H1 (cell line): Measurements from ENCODE around the gene TEX29. TPM values are rescaled to one million over a fixed set of nuclear protein-coding genes. Genes with fewer than 3 reads are reported as not detected.

Experiments
- CREB1 ChIP-seq: IDR thresholded peaks from 2 replicates; pipeline ENCODE4 v1.6.1; 2012; ENCODE audit warnings: inconsistent platforms
- MAFK ChIP-seq: IDR thresholded peaks from 2 replicates; pipeline ENCODE4 v1.6.1; 2012; ENCODE audit warnings: low read depth, mild to moderate bottlenecking, improper control_type of control experiment, low read length
- NRF1 ChIP-seq: IDR thresholded peaks from 2 replicates; pipeline ENCODE4 v1.6.1; 2011; ENCODE audit warnings: mild to moderate bottlenecking, low read depth, low read length, improper control_type of control experiment
- polyA plus RNA-seq, 7 experiments: library from polyadenylated mRNA; depleted of rRNA in 3 of 7; stranded (reverse) in 5 of 7; unstranded in 2 of 7; fragments of >200 nt in 5 of 7; fragments of 200-250 nt in 2 of 7; gene quantifications; 1 replicate in 5 of 7; 2 replicates in 1 of 7; 4 replicates in 1 of 7; pipeline versions ENCODE4 v1.2.1 to v1.2.3, GENCODE V29; 2011 to 2013; ENCODE audit warnings: missing spikeins in 2 of 7, mixed read lengths in 2 of 7
- total RNA-seq: library from RNA; stranded (reverse); fragmentation: NEBNext Ultra II Directional; extraction: Animal tissue kit (Norgen Biotek cat#: 25700); gene quantifications from 2 replicates; pipeline ENCODE4 v1.2.1, GENCODE V29; 2021

TEX29 gene
- total and polyA plus RNA-seq, 2 of the 8 experiments (the other 6 are each of a cell fraction or from before 2014, with no cell fraction given): 0.08 TPM; not detected in 1

DNA sequence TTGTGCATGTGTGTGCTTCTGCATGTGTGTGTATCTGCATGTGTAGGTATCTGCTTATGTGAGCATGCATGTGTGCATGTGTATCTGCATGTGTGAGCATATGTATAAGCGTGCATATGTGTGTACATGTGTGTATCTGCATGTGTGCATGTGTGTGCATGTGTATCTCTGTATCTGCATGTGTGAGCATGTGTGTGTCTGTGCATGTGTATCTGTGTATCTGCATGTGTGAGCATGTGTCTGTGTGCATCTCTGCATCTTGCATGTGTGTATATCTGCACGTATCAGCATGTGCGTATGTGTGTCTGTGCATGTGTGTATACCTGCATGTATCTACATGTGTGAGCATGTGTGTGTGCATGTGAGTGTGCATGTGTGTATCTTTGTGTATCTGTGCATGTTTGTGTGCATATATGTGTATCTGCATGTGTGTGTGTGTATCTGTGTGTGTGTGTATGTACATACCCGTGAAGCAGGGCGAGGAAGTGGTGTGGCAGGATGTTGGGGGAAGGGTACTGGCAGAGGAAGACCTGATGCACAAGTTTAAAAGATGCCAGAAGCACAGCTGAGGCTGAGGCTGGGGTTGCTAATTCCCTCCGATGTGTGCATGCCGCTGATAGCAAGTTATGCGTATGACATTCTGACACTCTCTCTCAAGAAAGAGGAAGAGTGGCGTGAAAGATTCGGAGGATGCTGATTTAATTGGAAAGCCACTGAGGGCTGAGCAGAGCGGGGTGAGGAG, 64.2 kb downstream of the TEX29 start (continued):
- TF ChIP-seq NRF1 (no peak), MAFK (no peak), CREB1 (no peak)
